Epidermal melanocyte (primary cell): Measurements from ENCODE around the gene JAML.

Experiments used
- DNase-seq: peaks from one replicate; pipeline ENCODE4 v3.0.0; 2011; ENCODE audit warnings: low spot score; ENCODE audit not compliant: insufficient read length

JAML gene

DNA sequence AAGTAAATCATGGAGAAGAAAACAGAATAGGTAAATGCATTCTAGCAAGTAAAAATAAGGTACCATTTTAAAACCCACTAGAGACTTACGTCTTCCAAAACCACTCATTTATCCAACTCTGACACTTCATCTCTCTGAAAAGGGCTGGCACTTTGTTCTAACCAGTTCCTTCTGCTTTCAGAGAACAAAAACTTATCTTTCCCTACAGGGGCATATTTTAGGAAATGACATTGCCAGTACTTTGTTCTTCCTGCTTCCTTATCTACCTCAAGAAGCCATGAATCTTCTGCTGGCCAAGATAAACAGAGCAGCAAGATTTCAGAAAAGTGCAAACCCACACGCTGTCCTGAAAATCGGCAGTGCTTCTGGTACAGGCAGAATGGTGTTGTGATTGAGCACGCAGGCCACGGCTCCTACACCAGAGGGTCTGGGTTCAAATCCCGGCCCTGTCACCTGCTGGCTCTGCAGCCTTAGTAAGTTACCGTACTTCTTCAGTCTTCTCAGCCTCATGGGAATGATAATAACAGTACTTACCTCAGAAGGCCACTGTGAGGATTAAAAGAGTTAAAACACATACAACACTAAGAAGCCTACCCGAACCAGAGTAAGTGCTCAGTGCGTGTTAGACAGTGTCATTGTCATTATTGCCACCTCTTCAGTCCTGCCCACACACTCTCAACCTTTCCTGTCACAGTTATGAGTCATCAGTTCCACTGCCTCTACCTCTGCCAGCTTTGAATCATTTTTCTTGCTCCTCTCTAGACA lies 16.4 kb upstream of the JAML start:
- no peak for DNase-seq

DNA sequence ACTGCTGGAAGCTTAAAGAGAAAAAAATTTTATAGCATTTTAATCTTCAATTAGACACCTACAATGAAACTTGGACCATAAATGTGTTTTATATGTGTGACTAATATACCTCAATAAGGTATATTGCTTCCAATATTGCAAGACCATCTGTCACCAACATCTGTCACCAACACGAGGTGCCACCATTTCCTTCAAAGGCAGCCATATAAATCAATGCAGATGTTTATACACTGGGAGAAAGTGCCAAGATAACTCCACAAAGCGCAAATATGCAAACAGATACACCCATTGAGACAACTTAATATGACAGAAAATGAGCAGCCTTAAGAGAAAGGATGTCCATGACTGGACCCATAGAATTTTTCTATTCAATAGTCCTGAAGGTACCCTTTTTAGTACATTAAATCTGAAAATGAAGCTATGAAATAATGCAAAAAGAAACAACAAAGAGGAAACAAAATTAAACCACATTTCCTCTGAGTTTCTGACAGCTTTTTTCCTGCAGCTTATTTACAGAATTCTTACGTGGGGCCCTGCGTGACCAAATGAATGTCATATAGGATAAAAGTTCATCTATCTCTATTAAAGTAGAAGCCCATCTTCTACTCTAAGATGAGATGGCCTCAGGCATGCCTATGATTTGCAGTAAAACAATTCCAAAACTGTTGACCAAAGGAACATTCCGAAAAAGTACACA lies 14.8 kb upstream of the JAML start:
- DNase-seq, result no peak

DNA sequence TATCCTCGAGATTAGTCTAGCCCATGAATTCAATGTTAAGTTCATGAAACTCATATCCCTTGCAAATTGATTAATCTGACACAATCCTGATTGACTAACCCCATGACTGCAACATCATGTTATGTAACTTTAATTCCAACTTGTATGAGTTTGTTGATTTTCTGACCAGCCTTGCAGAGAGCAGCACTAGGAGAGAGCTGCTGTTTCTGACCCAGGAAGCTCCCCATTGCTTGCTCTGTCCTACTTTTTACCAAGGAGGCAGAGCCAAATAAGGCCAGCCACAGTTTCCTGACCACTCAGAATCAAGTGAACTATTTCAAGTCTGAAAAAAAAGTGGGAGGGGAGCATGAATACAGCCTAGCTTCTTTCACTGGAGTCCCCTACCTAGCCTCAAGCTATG lies 14.1 kb upstream of the JAML start:
- DNase-seq, result no peak

DNA sequence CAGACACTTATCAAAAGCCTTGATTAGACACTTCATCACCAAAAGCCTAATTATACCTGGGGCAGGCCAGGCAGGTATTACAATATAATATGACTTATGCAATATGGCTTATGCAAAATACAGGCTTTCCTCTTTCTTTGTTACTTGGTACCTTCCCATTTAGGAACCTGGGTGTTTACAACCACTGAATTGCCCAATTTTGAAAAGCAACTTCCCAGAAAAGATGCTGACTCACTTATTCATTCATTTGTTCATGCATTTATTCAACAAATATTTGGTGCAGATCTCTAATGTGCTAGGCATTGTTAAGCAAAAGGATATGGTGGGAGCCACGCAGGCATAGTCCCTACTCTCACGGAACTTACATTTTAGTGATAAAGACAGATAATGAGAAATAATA lies 13.6 kb upstream of the JAML start:
- DNase-seq, result no peak

DNA sequence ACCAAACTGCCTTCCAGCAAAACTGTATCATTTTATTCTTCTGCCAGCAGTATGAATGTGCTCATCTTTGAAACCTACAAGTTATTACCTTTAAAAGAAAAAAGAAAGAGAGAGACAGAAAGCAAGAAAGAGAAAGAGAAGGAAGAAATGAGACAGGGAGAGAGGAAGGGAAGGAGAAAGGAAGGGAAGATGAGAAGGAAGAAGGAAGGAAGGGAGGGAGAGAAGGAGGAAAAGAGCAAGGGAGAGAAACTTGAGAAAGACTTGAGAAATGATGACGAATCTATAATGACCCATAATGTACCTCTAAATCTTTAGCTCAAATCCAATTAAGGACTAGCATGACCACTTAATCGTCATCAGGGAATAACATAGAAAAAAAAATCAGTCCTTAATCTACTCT lies 11.4 kb upstream of the JAML start:
- DNase-seq, result no peak

DNA sequence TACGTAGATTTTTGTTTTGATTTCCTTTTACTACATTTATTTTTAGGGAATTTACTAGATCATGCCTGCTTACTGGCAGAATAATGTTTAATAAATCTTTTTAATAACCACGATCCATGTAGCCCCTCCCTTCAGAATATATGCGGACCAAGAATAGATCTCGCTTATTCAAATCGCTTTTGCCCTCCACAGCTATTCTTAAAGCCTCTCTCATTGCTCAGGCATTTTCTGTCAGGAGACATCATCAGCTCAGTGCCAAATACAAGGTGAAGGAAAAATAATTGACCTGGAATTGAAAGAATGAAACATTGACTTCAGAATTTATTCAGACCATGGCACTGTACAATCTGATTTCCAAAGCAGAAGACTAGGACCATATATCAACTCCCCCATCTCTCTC lies 10.0 kb upstream of the JAML start:
- no peak for DNase-seq

DNA sequence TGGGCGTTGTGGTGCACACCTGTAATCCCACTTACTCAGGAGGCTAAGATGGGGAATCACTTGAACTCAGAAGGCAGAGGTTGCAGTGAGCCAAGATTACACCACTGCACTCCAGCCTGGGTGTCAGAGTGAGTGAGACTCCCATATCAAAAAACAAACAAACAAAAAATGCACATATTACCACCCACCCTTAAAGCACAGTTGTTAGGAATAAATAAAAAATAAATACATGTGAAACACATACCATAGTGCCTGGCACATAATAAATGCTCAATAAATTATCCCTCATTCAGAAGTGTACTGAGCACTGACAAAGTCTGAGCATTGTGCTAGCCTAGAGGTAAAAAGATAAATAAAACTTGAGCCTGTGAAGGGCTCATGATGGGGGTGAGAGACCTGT lies 9.0 kb upstream of the JAML start:
- no peak for DNase-seq

DNA sequence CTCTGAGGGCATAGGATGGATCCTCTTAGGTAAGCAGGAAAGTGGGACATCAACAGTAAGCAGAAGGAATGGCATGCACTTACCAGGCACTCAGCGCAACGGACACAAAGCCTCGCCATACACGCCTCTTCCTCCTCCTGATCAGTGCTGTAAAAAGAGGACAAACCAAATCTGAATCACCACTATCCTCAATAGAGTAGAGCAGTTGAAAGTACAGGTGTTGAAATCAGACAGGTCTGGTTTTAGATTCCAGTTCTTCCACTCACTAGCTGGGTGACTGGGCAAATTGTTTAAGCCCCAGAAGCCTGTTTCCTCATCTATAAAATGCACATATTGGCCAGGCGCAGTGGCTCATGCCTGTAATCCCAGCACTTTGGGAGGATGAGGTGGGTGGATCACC lies 8.6 kb upstream of the JAML start:
- no peak for DNase-seq

DNA sequence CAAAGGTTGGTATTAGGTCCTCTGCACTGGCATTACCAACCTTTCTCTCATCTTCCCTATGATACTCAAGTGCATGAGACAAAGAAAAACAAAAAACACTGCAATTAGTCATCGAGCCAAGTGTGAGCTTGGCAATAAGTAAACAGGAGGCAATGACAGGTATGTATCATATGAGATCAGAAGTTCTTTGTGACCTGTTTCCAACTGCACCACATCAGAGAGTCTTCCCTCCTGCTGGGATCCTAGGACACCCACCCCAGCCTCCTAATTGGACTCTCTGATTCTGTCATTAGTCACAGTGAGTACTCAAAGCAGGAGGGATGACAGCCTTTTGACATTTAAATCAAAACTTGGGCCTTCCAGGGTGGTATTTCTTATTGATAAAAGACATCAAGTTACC lies 7.8 kb upstream of the JAML start:
- no peak for DNase-seq

DNA sequence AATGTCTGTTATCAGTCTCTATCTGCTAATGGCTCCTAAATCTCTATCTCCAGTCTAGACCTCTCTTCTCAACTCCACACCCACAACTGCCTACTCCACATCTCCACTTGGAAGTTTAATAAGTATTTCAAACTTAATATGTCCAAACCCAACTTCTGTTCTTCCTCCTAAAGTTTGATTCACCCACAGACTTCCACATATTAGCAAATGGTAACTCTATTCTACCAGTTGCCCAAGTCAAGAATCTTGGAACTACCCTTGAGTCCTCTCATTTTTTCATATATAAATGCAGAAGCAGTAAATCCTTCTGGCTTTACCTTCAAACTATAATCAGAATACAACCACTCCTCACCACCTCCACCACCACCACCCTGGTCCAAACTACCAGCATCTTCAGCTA lies 6.7 kb upstream of the JAML start:
- no peak for DNase-seq

DNA sequence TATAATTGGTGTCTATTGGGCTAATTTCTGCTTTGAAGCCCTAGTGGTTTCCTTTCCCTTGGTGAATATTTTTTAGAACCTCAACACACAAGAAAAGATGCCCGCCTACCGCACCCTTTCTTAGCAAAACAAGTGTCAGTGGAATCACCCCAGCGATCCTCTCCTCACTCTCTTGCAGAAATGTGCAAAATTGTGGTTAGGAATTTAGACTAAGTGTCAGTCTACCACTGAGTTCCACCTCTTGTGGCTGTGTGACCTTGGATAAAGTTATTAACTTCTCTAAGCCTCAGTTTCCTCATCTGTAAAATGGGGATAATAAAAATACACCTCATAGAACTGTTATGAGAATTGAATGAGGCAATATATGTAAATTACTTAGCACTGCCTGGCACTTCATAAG lies 5.3 kb upstream of the JAML start:
- DNase-seq, result no peak

DNA sequence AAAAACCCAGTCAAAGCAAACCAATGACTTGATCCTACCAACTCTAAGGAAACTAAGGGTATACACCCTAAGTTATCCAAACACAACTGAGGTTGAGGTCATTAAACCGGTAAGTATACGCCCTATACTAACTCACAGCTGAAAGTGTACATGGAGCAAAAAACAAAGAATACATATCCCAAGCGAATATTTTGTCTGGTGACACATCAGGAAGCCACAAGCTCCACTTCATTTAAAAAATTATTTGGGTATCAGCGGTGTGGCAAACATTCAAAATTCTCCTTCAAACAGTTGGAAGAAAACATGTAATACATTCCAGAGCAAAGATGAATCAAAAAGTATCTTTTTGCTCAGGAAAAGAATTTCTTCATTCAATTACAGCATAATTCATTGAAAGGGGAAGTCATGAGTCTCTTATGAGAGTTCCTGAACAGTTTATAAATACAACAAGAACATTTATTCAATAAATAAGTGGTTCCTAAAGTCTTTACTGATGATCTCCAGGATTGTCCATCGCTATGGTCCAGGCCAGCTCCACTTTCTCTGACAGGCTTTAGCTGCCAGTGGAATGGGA lies 4.5 kb upstream of the JAML start:
- DNase-seq, result no peak

DNA sequence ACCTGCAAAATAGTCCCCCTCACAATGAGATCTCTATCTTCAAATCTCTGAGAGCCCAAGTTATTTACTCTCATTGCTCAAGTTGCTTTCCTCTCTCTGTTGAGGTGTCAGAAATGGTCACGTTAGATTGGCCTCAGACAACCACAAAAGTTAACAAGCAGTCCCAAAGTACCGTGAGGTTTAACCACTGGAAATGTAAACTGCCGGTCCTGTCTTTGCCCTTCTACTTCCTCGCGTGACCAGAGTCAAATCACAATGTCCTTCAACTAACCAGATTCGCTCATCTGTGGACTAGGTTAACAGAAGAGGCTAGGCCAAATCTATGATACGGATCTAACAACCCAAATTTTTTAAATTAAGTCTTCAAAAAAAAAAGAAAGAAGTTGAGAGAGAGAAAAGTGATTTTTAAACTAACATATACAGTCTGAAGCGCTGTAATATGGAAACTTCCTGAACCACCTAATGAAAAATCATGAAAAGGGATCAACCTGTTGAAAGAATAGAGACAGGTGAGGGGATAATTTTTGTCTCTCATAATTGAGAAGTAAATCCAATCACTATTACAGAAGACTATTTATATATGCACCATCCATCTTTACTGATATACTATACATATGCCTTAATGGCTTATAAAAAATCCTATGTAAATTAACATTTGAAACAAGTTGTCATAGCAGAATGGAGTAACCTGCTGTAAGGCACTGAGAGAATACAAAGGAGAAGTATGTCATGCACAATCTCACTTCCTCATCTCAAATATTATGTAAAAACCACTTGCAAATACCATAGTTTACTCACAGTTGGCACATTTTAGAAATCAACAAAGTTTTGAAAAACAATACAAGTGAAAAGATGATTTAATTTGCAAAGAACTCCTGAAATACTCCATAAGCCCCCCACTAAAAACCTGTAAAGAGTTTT lies 3.3 kb upstream of the JAML start:
- no peak for DNase-seq

DNA sequence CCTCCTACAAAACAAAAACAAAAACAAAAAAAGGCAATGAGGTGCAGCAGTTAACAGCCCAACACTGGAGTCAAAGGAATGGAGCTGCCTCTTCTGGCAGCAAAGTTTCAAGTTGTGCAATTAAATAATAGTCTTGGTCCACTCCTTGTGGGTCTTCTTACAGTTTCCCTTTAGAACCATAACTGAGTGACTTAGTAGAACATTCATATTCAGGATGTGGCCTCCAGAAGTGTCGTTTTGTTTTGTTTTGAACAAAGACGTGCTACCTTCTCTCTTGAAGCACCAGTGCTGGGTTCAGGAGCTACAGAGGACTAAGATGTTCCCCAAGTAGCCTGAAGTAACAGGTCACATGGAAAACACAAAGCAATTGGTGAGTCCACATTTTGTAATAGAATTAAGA lies 2.0 kb upstream of the JAML start:
- DNase-seq, result no peak

DNA sequence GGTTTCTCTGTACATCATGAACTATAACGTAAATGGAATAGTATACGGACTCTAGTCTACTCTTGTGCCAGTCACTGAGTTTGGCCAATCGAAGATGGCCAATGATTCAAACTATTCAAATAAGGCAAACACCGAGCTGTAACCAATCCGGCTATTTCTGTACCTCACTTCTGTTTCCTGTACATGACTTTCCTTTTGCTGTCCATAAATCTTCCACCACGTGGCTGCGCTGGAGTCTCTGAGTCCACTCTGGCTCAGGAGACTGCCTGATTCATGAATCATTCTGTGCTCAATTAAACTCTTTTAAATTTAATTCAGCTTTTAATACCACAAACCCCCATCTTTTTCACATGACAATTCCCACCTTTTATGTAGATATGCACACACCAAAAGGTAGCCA lies 1.5 kb upstream of the JAML start:
- no peak for DNase-seq

DNA sequence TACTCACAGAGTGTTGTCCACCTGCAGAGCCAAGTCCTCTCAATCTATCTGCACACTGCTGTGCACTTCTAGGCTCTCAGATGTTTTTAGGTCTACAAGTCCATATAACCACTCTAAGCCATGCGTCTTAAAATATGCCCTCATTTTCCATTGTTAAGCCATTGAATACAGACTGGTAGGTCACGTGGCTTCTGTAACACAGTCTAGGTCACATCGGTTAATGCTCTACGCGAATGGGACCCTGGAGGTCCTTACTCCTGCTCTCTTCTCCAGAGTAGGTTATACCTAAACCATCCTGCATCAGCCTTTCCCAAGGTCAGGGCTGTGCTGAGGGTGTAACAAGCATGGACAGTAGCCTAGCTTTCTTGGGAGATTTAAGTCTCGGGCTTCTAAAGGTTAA lies 819 bp downstream of the JAML start:
- no peak for DNase-seq

DNA sequence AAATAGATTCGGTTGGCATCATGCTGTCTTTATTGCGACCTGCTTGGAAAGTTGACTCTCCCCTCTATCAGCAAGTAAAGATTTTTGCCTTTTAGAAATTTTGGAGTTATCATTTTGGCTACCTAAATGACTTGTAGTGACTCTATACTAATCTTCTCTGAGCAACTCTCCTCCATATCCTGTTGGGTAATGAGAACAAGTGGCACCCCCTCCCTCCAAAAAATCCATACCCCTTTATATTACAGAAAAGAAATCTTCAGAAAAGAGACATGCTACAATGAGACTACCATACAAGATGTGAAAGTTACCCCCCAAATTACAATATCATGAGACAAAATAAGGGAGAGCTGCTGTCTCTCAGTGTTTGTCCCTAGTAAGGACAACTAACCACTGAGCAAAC lies 1.2 kb downstream of the JAML start:
- DNase-seq, result no peak

DNA sequence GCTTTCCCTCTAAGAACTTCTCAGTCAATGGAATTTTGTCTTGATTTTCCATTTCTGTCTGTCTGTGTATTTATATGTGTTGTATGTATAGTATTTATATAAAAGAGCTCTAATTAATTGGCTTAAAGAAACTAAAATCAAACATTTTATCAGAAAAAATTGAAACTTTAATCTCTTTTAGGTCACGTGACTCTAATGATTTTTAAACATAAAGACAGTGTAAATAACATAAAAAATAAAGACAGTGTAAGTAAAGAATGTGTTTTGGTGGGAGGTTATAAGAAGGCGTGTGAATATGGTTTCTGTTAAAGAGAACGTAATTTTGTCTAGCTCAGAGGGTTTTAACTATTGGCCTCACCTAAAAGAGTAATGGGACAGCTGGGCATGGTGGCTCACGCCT lies 2.4 kb downstream of the JAML start:
- DNase-seq, result no peak

DNA sequence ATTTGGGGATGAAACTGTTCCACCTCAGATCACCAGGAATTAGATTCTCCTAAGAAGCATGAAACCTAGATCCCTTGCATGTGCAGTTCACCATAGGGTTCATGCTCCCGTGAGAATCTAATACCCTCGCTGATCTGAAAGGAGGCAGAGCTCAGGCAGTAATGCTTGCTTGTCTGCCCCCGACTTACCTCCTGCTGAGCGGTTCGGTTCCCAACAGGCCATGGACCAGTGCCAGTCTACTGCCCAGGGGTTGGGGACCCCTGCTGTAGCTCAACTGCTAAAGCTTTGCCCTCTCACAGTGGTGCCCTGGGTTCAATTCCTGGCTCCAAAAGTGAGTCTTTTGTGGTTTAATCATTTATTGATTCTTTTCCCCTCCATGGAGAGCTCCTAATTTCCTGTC lies 3.4 kb downstream of the JAML start:
- DNase-seq, result no peak

DNA sequence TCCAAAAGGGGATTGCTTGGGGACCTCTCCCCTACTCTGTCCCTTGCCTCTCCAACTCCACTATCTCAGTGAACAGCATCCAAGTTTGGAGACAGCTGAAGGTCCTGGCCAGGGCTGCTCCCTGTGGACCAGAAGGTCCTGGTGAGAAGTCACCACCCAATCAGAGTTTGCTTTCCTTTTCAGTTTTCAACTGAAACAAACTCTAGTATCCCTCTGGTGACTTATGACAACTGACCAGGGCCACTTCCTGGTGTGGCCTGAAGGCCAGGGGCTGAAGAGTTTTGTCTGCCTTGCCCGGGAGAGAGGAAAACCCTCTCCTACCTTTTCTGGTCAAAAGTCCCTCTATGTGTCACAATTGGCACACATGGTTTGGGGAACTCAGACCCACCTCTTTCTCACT lies 5.1 kb downstream of the JAML start:
- DNase-seq, result no peak

DNA sequence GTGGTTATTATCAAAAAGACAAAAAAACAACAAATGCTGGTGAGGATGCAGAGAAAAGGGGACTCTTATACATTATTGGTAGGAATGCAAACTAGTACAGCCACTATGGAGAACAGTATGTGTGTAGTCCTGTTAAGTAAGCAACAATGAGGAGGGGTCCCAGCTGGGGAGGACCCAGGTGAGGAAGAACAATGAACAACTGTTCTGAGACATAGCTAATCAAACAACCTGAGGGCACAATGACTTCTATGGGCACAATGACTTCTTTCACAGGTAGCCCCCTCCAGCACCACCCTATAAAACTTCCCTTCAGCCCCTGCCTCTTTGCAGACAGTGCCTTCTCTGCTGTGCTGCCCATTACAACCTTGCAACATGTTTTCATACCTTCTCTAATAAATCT lies 5.6 kb downstream of the JAML start:
- no peak for DNase-seq

DNA sequence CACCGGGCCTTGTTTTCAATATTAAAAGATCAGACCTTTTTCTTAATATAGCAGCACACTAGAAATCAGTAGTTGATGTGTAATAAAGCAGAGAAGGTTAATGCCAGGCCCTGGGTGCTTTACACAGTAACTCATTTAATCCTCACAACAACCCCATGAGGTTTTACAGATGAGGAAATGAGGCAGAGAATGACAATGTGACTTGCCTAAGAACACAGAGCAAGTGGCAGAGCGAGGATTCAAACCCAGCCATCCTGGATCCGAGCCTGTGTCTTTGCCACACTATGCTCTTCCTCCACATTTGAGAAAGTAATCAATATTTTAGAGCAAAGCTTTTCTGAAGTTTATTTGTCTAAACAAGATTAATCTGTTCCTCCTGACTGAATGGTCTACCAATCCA lies 7.2 kb downstream of the JAML start:
- DNase-seq, result no peak
